B cell (primary cell): Measurements from ENCODE around the gene CAV1.

ENCODE experiments used
- CTCF ChIP-seq: fragments of 200-600 bp; IDR thresholded peaks from one replicate; pipeline ENCODE4 v1.8.0; 2022; ENCODE audit warnings: antibody characterized with exemption, mild to moderate bottlenecking
- EZH2 ChIP-seq: IDR thresholded peaks from 2 replicates; pipeline ENCODE4 v1.6.1; 2012; ENCODE audit warnings: borderline replicate concordance, low read depth, mild to moderate bottlenecking, moderate library complexity, low read length; ENCODE audit not compliant: insufficient read depth, poor library complexity, severe bottlenecking

DNA sequence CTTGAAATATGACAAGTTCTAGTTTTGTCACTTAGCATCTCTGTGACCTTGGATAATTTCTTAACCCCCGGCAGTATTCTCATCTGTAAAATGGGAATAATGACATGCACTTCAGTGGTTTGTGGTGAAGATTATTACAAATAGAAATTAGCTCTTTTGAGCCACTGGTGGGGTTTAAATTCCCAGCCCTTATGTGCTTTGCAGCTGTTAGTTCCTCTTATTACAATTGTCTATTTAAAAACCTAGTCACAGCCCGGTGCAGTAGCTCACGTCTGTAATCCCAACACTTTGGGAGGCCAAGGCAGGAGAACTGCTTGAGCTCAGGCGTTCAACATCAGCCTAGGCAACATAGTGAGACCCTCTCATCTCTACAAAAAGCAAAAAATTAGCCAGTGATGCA is 30.1 kb downstream of the CAV1 start:
- TF ChIP-seq CTCF: no peak
- TF ChIP-seq EZH2: no peak
